Memory B cell (primary cell): ENCODE measurements around the gene PMAIP1.
A peak's percentile ranks its signal among the peaks of the same experiment; 100 is the strongest.

Experiments
- ATAC-seq: fragments of 150-1000 bp; cut with Tn5 transposase; 2 replicates; pipeline ENCODE4 v1.10.0; 2021; ENCODE audit warnings: low read depth, mild to moderate bottlenecking, moderate library complexity
- DNase-seq, 2 donors: peaks; one replicate each; pipeline ENCODE4 v3.0.0; 2022; ENCODE audit warnings: low spot score in 2 of 2
- H3K27ac Mint-ChIP-seq: one replicate; pipeline ENCODE4 v1.8.0; 2022; ENCODE audit warnings: mild to moderate bottlenecking, moderate library complexity, mixed read lengths
- H3K27me3 Mint-ChIP-seq: one replicate; pipeline ENCODE4 v1.8.0; 2022; ENCODE audit warnings: mixed read lengths
- H3K36me3 Mint-ChIP-seq: one replicate; pipeline ENCODE4 v1.8.0; 2022; ENCODE audit warnings: mild to moderate bottlenecking, mixed read lengths
- H3K4me1 Mint-ChIP-seq: one replicate; pipeline ENCODE4 v1.8.0; 2022; ENCODE audit warnings: mixed read lengths
- H3K4me3 Mint-ChIP-seq: one replicate; pipeline ENCODE4 v1.8.0; 2022; ENCODE audit warnings: mild to moderate bottlenecking, moderate library complexity, mixed read lengths
- H3K9me3 Mint-ChIP-seq: one replicate; pipeline ENCODE4 v1.8.0; 2022; ENCODE audit warnings: mixed read lengths

PMAIP1 gene

GRCh38 chr18:59900222-59901128, 679 bp downstream of the PMAIP1 start:
- H3K4me1 Mint-ChIP-seq, result peaks cover 31% of the 10 kb centered on the region
- DNase-seq (peak; percentile 53 to 76), ATAC-seq (peak; percentile 58)
- H3K4me3 Mint-ChIP-seq, result peak overlapping the region; percentile 99
- no peaks in the 10 kb centered on the region for H3K27me3 Mint-ChIP-seq
- H3K36me3 Mint-ChIP-seq, result peaks cover 10% of the 10 kb centered on the region
- no peaks in the 10 kb centered on the region for H3K9me3 Mint-ChIP-seq
- H3K27ac Mint-ChIP-seq, result peak overlapping the region; percentile 99

- Mint-ChIP-seq H3K4me3 (peak overlapping the region; percentile 82), H3K9me3 (no peaks in the 10 kb centered on the region), H3K27me3 (no peaks in the 10 kb centered on the region), H3K27ac (peak overlapping the region; percentile 99), H3K4me1 (peaks cover 47% of the 10 kb centered on the region), H3K36me3 (peaks cover 10% of the 10 kb centered on the region)
- DNase-seq (no peak), ATAC-seq (no peak)
Measured at GRCh38 chr18:59902131-59902992, 2.6 kb downstream of the PMAIP1 start.

DNA sequence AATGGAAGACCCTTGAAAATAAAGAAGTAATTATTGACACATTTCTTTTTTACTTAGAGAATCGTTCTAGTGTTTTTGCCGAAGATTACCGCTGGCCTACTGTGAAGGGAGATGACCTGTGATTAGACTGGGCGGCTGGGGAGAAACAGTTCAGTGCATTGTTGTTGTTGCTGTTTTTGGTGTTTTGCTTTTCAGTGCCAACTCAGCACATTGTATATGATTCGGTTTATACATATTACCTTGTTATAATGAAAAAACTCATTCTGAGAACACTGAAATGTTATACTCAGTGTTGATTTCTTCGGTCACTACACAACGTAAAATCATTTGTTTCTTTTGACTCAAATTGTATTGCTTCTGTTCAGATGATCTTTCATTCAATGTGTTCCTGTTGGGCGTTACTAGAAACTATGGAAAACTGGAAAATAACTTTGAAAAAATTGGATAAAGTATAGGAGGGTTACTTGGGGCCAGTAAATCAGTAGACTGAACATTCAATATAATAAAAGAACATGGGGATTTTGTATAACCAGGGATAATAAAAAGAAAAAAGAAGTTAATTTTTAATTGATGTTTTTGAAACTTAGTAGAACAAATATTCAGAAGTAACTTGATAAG, 3.3 kb downstream of the PMAIP1 start:
- peak overlapping the region; percentile 99 for H3K27ac Mint-ChIP-seq
- ATAC-seq (no peak), DNase-seq (no peak)
- H3K9me3 Mint-ChIP-seq, result no peaks in the 10 kb centered on the region
- H3K4me1 Mint-ChIP-seq, result peaks cover 50% of the 10 kb centered on the region
- H3K36me3 Mint-ChIP-seq, result peaks cover 10% of the 10 kb centered on the region
- no peaks in the 10 kb centered on the region for H3K27me3 Mint-ChIP-seq
- peak overlapping the region; percentile 82 for H3K4me3 Mint-ChIP-seq

DNA sequence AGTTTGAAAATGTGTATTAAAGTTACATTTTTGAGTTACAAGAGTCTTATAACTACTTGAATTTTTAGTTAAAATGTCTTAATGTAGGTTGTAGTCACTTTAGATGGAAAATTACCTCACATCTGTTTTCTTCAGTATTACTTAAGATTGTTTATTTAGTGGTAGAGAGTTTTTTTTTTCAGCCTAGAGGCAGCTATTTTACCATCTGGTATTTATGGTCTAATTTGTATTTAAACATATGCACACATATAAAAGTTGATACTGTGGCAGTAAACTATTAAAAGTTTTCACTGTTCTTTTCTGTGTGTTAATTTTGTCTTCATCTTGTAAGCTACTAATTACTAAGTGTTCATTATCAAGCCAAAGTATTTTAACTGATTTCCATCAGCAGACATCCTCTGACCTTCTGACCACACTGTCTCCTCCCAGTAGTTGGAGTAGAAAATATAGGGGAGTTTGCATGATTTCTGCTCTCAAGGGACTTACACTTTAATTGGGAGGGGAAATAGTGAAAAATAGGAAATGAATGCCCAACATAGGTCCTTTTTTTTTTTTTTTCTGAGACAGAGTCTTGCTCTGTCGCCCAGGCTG, 4.3 kb downstream of the PMAIP1 start:
- no peak for DNase-seq

DNA sequence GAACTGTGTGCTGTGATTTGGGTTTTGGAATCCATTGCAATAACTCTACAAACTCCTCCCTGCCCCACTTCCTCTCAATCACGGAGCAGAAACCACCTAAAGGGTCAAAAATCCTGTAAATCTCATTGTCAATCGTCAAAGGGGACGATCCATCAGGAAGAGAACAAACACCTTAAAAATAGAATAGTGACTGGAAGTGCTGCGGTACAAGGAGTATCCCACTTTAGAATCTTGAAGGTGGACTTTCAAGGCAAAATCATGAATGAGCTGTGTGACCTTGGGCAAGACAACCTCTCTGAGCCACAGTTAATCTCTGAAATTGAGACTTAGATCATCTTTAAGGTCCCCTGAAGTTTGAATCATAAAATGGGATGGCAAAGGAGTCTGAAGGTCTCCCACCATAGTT, 5.9 kb downstream of the PMAIP1 start:
- peak overlapping the region; percentile 96 for H3K27ac Mint-ChIP-seq
- no peaks in the 10 kb centered on the region for H3K27me3 Mint-ChIP-seq
- peak overlapping the region; percentile 50 for H3K4me3 Mint-ChIP-seq
- DNase-seq, result no peak
- peaks cover 10% of the 10 kb centered on the region for H3K36me3 Mint-ChIP-seq
- H3K9me3 Mint-ChIP-seq, result no peaks in the 10 kb centered on the region
- peaks cover 49% of the 10 kb centered on the region for H3K4me1 Mint-ChIP-seq
- ATAC-seq, result no peak

More for the DNA sequence above, 4.3 kb downstream of the PMAIP1 start:
- peak overlapping the region; percentile 73 for H3K4me3 Mint-ChIP-seq
- H3K27me3 Mint-ChIP-seq, result no peaks in the 10 kb centered on the region
- peaks cover 52% of the 10 kb centered on the region for H3K4me1 Mint-ChIP-seq
- peaks cover 10% of the 10 kb centered on the region for H3K36me3 Mint-ChIP-seq
- H3K27ac Mint-ChIP-seq, result peak overlapping the region; percentile 96
- no peaks in the 10 kb centered on the region for H3K9me3 Mint-ChIP-seq
- no peak for ATAC-seq

DNA sequence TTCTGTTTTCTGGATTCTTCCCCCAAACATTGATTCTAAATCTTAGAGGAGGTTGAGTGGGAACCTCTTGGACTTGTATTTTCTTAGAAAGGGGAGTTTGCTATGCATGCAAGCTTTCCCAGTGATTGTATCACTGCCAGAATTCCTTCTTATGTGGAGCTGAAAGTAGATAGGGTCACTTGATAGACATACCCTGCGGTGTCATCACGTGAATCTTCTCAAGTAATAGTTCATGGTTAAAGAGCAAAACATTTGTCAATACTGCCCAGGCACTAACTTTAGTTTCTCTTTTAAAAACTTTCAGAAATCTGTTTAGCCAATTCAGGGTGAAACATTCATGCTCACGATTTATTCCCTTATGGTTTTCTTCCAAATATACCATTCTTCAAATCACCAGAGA, 6.4 kb downstream of the PMAIP1 start:
- no peak for ATAC-seq
- peak overlapping the region; percentile 54 for H3K4me3 Mint-ChIP-seq
- DNase-seq, result no peak
- no peaks in the 10 kb centered on the region for H3K9me3 Mint-ChIP-seq
- H3K4me1 Mint-ChIP-seq, result peaks cover 49% of the 10 kb centered on the region
- peak overlapping the region; percentile 96 for H3K27ac Mint-ChIP-seq
- H3K27me3 Mint-ChIP-seq, result no peaks in the 10 kb centered on the region
- peaks cover 10% of the 10 kb centered on the region for H3K36me3 Mint-ChIP-seq

DNA sequence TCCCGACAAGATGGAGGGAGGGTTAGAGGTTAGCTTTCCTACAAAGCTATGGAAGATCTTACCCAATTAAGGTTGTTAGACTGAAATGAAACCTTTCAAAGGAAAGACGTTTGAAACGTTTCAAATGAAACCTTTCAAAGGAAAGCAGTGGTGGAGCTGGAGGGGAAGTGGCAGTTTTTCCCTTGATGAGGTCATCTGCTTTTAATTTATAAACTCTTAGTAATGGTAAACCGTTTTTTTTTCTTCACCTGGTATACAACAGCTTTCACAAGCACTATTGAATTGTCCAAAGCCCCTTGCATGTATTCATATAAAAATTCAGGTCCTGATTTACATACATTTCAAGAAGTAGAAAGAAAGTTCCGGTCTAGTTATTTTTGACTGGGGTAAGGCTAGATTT, 7.4 kb downstream of the PMAIP1 start:
- no peaks in the 10 kb centered on the region for H3K9me3 Mint-ChIP-seq

GRCh38 chr18:59907660-59908059, 7.9 kb downstream of the PMAIP1 start:
- H3K4me3 Mint-ChIP-seq, result peak overlapping the region; percentile 54
- H3K27me3 Mint-ChIP-seq, result no peaks in the 10 kb centered on the region
- H3K9me3 Mint-ChIP-seq, result no peaks in the 10 kb centered on the region
- ATAC-seq (no peak), DNase-seq (no peak)
- H3K36me3 Mint-ChIP-seq, result peaks cover 7% of the 10 kb centered on the region
- peak overlapping the region; percentile 96 for H3K27ac Mint-ChIP-seq
- H3K4me1 Mint-ChIP-seq, result peaks cover 45% of the 10 kb centered on the region

More for the DNA sequence above, 7.4 kb downstream of the PMAIP1 start:
- ATAC-seq (peak; percentile 23), DNase-seq (no peak)
- Mint-ChIP-seq H3K36me3 (peaks cover 10% of the 10 kb centered on the region), H3K27ac (peak overlapping the region; percentile 96), H3K4me3 (peak overlapping the region; percentile 54), H3K27me3 (no peaks in the 10 kb centered on the region), H3K4me1 (peaks cover 50% of the 10 kb centered on the region)

GRCh38 chr18:59908799-59909198, 9.0 kb downstream of the PMAIP1 start:
- ATAC-seq, result no peak
- Mint-ChIP-seq H3K4me1 (peaks cover 39% of the 10 kb centered on the region), H3K9me3 (no peaks in the 10 kb centered on the region), H3K27ac (peak overlapping the region; percentile 48), H3K27me3 (no peaks in the 10 kb centered on the region), H3K36me3 (no peaks in the 10 kb centered on the region), H3K4me3 (no peak overlapping the region)
- DNase-seq, result no peak

- Mint-ChIP-seq H3K27me3 (no peaks in the 10 kb centered on the region), H3K4me1 (peaks cover 37% of the 10 kb centered on the region), H3K9me3 (no peaks in the 10 kb centered on the region), H3K27ac (no peak overlapping the region), H3K36me3 (no peaks in the 10 kb centered on the region), H3K4me3 (no peak overlapping the region)
- DNase-seq (no peak), ATAC-seq (no peak)
Measured at GRCh38 chr18:59909289-59910036, 9.7 kb downstream of the PMAIP1 start.

GRCh38 chr18:59910967-59911366, 11.2 kb downstream of the PMAIP1 start:
- H3K36me3 Mint-ChIP-seq, result no peaks in the 10 kb centered on the region
- no peaks in the 10 kb centered on the region for H3K9me3 Mint-ChIP-seq
- no peak overlapping the region for H3K4me3 Mint-ChIP-seq
- peaks cover 27% of the 10 kb centered on the region for H3K4me1 Mint-ChIP-seq
- ATAC-seq (no peak), DNase-seq (no peak)
- H3K27ac Mint-ChIP-seq, result no peak overlapping the region
- H3K27me3 Mint-ChIP-seq, result no peaks in the 10 kb centered on the region

DNA sequence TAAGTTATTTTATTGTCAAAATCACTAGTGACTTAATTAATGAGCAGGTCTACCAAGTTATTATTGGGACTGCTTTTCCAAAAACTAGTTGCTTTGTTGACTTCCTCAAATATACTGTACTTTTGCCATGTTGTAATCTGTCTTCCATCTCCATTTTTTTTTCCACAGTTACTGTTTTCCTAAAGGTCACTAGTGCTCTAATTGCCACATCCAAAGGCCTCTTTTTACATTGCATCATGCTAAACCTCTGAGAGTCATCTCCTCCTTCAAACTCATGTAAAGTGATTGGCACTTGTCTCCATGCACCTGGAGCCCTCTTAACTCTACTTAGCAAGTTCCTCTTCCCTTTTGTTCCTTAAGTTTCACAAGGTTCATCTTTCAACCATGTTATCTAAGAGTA, 11.8 kb downstream of the PMAIP1 start:
- H3K27me3 Mint-ChIP-seq, result no peaks in the 10 kb centered on the region
- H3K4me3 Mint-ChIP-seq, result no peak overlapping the region
- ATAC-seq (peak; percentile 72), DNase-seq (no peak)
- no peak overlapping the region for H3K27ac Mint-ChIP-seq
- peaks cover 21% of the 10 kb centered on the region for H3K4me1 Mint-ChIP-seq
- no peaks in the 10 kb centered on the region for H3K36me3 Mint-ChIP-seq
- no peaks in the 10 kb centered on the region for H3K9me3 Mint-ChIP-seq

- H3K27ac Mint-ChIP-seq, result no peak overlapping the region
- DNase-seq (no peak), ATAC-seq (no peak)
Measured at GRCh38 chr18:59912007-59912550, 12.3 kb downstream of the PMAIP1 start.

More at GRCh38 chr18:59912007-59912550, 12.3 kb downstream of the PMAIP1 start:
- Mint-ChIP-seq H3K4me1 (peaks cover 16% of the 10 kb centered on the region), H3K9me3 (no peaks in the 10 kb centered on the region), H3K4me3 (no peak overlapping the region), H3K27me3 (no peaks in the 10 kb centered on the region), H3K36me3 (no peaks in the 10 kb centered on the region)
